RWPE1 (cell line): ENCODE measurements around the gene CLOCK.

ENCODE experiments used
- CTCF ChIA-PET: fragments of 350-600 bp; sonication (Branson Sonifier 250); formaldehyde crosslinking; extraction: SDS; loops from one replicate; lab custom pipeline; 2021; lab: Yijun Ruan, JAX
- POLR2A ChIA-PET: fragments of 400-600 bp; formaldehyde crosslinking; extraction: SDS; loops from one replicate; lab custom pipeline; 2020; ENCODE audit warnings: antibody characterized with exemption; ENCODE audit not compliant: low non-redundant PET; lab: Yijun Ruan, JAX
- DNase-seq: peaks from one replicate; pipeline ENCODE4 v3.0.0; 2012; ENCODE audit warnings: low spot score
- H3K27ac ChIP-seq: fragments of 450-650 bp; 2 replicates; pipeline ENCODE4 v1.5.1; 2017
- CTCF ChIP-seq: fragments of 450-650 bp; conservative IDR thresholded peaks from 2 replicates; pipeline ENCODE4 v1.5.1; 2017; ENCODE audit warnings: low read depth, mild to moderate bottlenecking

CLOCK gene

GRCh38 chr4:55530167-55530566, 16.5 kb downstream of the CLOCK start:
- no peak for TF ChIP-seq CTCF
- ChIA-PET CTCF (interaction anchor here (0.6 to 0.7 kb wide), 2 partner anchors 85 to 160 kb away, joined by 3 read pairs; no protein-coding TSS in a partner anchor), POLR2A (no interaction called here)
- no peak for DNase-seq
- no peak overlapping the region for H3K27ac ChIP-seq

- POLR2A ChIA-PET, result no interaction called here
- TF ChIP-seq CTCF, result no peak
- H3K27ac ChIP-seq, result no peak overlapping the region
- CTCF ChIA-PET, result interaction anchor here (0.5 kb wide), 1 partner anchor 103 kb away, joined by 3 read pairs; no protein-coding TSS in a partner anchor
- no peak for DNase-seq
These were observed 18.2 kb downstream of the CLOCK start for GRCh38 chr4:55528491-55528890.

- H3K27ac ChIP-seq, result peak overlapping the region; percentile 63
- ChIA-PET CTCF (interaction anchor here (0.6 to 0.7 kb wide), 2 partner anchors 172 to 419 kb away, joined by 3 read pairs; no protein-coding TSS in a partner anchor), POLR2A (no interaction called here)
- DNase-seq, result peak; percentile 20
- no peak for TF ChIP-seq CTCF
These were observed 21.7 kb downstream of the CLOCK start for GRCh38 chr4:55524844-55525571.

GRCh38 chr4:55518442-55518841, 28.3 kb downstream of the CLOCK start:
- POLR2A ChIA-PET, result no interaction called here
- CTCF ChIA-PET, result no interaction called here
- no peak for TF ChIP-seq CTCF

GRCh38 chr4:55517526-55518229, 29.0 kb downstream of the CLOCK start:
- ChIA-PET CTCF (no interaction called here), POLR2A (no interaction called here)
- no peak for DNase-seq
- no peak overlapping the region for H3K27ac ChIP-seq
- no peak for TF ChIP-seq CTCF

More at GRCh38 chr4:55518442-55518841, 28.3 kb downstream of the CLOCK start:
- no peak overlapping the region for H3K27ac ChIP-seq
- DNase-seq, result no peak

GRCh38 chr4:55512922-55513571, 33.7 kb downstream of the CLOCK start:
- ChIA-PET CTCF (no interaction called here), POLR2A (no interaction called here)
- no peak for TF ChIP-seq CTCF
- DNase-seq, result no peak
- H3K27ac ChIP-seq, result no peak overlapping the region
